GM23338 (cell line): Measurements from ENCODE around the gene TULP4. TPM values are rescaled to one million over a fixed set of nuclear protein-coding genes. Genes with fewer than 3 reads are reported as not detected.

Source experiments
- ATAC-seq: fragments of 200-7000 bp; cut with Tn5 transposase; 3 replicates; pipeline ENCODE4 v1.9.1; 2020
- DNase-seq: peaks from one replicate; pipeline ENCODE4 v3.0.0-alpha.2; 2015; ENCODE audit warnings: low spot score
- H2AFZ ChIP-seq: fragments of 200-600 bp; sonication (generic); 2 replicates; pipeline ENCODE4 v1.8.0; 2016; ENCODE audit warnings: antibody characterized with exemption, mild to moderate bottlenecking, moderate library complexity
- H3F3A ChIP-seq: fragments of 200-600 bp; sonication (generic); replicated peaks from 2 replicates; pipeline ENCODE4 v1.8.0; 2017; ENCODE audit warnings: antibody characterized with exemption, mixed run types, low read depth
- H3K27ac ChIP-seq: fragments of 200-600 bp; sonication (generic); 2 replicates; pipeline ENCODE4 v1.6.1; 2016; ENCODE audit warnings: low read depth
- H3K27me3 ChIP-seq: fragments of 200-600 bp; sonication (generic); 2 replicates; pipeline ENCODE4 v1.8.0; 2016; ENCODE audit warnings: mild to moderate bottlenecking, mixed run types, moderate library complexity; ENCODE audit not compliant: insufficient read depth
- H3K36me3 ChIP-seq: fragments of 200-600 bp; sonication (generic); 2 replicates; pipeline ENCODE4 v1.8.0; 2016; ENCODE audit warnings: mild to moderate bottlenecking; ENCODE audit not compliant: insufficient read depth
- H3K4me1 ChIP-seq: fragments of 200-600 bp; sonication (generic); 2 replicates; pipeline ENCODE4 v1.8.0; 2016; ENCODE audit warnings: mild to moderate bottlenecking, moderate library complexity; ENCODE audit not compliant: insufficient read depth
- H3K4me2 ChIP-seq: fragments of 200-600 bp; sonication (generic); 2 replicates; pipeline ENCODE4 v1.7.1; 2017; ENCODE audit warnings: mixed run types
- H3K4me3 ChIP-seq: fragments of 200-600 bp; sonication (generic); 2 replicates; pipeline ENCODE4 v1.6.1; 2016; ENCODE audit warnings: mixed run types
- H3K79me2 ChIP-seq: fragments of 200-600 bp; sonication (generic); replicated peaks from 2 replicates; pipeline ENCODE4 v1.8.0; 2017; ENCODE audit warnings: mild to moderate bottlenecking; ENCODE audit not compliant: insufficient read depth
- H3K9me2 ChIP-seq: fragments of 200-600 bp; sonication (generic); 2 replicates; pipeline ENCODE4 v1.8.0; 2017; ENCODE audit not compliant: insufficient read depth
- H4K20me1 ChIP-seq: fragments of 200-600 bp; sonication (generic); replicated peaks from 2 replicates; pipeline ENCODE4 v1.8.0; 2017; ENCODE audit warnings: mild to moderate bottlenecking; ENCODE audit not compliant: insufficient read depth
- H3K27ac Mint-ChIP-seq: 2 replicates; pipeline ENCODE4 v1.8.0; 2020; ENCODE audit warnings: inconsistent platforms, mild to moderate bottlenecking, moderate library complexity, mixed read lengths
- H3K27me3 Mint-ChIP-seq: 3 replicates; pipeline ENCODE4 v1.8.0; 2022; ENCODE audit warnings: low read depth, mild to moderate bottlenecking, moderate library complexity, mixed read lengths, inconsistent platforms; ENCODE audit not compliant: insufficient read depth, poor library complexity
- H3K36me3 Mint-ChIP-seq: 3 replicates; pipeline ENCODE4 v1.8.0; 2021; ENCODE audit warnings: low read depth, mild to moderate bottlenecking, inconsistent platforms, moderate library complexity, mixed read lengths
- H3K4me1 Mint-ChIP-seq: 3 replicates; pipeline ENCODE4 v1.8.0; 2020; ENCODE audit warnings: mild to moderate bottlenecking, inconsistent platforms, mixed read lengths
- H3K4me3 Mint-ChIP-seq: 3 replicates; pipeline ENCODE4 v1.8.0; 2021; ENCODE audit warnings: moderate library complexity, mild to moderate bottlenecking, inconsistent platforms, mixed read lengths
- H3K9me3 Mint-ChIP-seq: 3 replicates; pipeline ENCODE4 v1.8.0; 2020; ENCODE audit warnings: moderate library complexity, mild to moderate bottlenecking, inconsistent platforms, mixed read lengths
- CREB1 ChIP-seq: fragments of 250-450 bp; sonication (Bioruptor Pico); IDR thresholded peaks from 2 replicates; pipeline ENCODE4 v1.5.0; 2020; ENCODE audit warnings: low read depth, mild to moderate bottlenecking, moderate library complexity
- CTCF ChIP-seq, 2 experiments: fragments of 200-600 bp in 1 of 2; sonication (generic) in 1 of 2; conservative IDR thresholded peaks; 2 replicates each; pipeline versions ENCODE4 v1.5.1 to v1.6.1; 2016 to 2017; ENCODE audit warnings: antibody characterized with exemption in 2 of 2, low read depth in 2 of 2, mild to moderate bottlenecking in 2 of 2, moderate library complexity in 1 of 2
- REST ChIP-seq: IDR thresholded peaks from one replicate; pipeline ENCODE4 v1.6.1; 2018; ENCODE audit warnings: antibody characterized with exemption; ENCODE audit not compliant: unreplicated experiment
- STAT1 ChIP-seq: IDR thresholded peaks from one replicate; pipeline ENCODE4 v1.6.1; 2016; ENCODE audit warnings: antibody characterized with exemption; ENCODE audit not compliant: unreplicated experiment
- ZNF331 ChIP-seq: fragments of 250-450 bp; sonication (Bioruptor Pico); IDR thresholded peaks from 2 replicates; pipeline ENCODE4 v1.5.0; 2020; ENCODE audit warnings: low read depth, mild to moderate bottlenecking, moderate library complexity
- polyA plus RNA-seq: library from polyadenylated mRNA; unstranded; fragments of >200 nt; fragmentation: Nextera tagmentation; extraction: Ambion mirVana; gene quantifications from 2 replicates; pipeline ENCODE4 v1.2.1, GENCODE V29; 2016
- total RNA-seq: library from RNA; depleted of rRNA; stranded (reverse); fragments of >200 nt; shearing (Covaris generic); gene quantifications from 2 replicates; pipeline ENCODE4 v1.2.3, GENCODE V29; 2014
- TF ChIP-seq, protein P1 (sequence below): fragments of 250-450 bp; sonication (Bioruptor Pico); IDR thresholded peaks from 2 replicates; pipeline ENCODE4 v1.5.0; 2020; ENCODE audit warnings: mild to moderate bottlenecking, moderate library complexity

The TULP4 gene
- total and polyA plus RNA-seq, 2 experiments from 2014 or later, result 31.2 to 50.2 TPM

GRCh38 chr6:158372574-158372973, 60.3 kb downstream of the TULP4 start:
- Mint-ChIP-seq H3K4me3 (no peak overlapping the region), H3K36me3 (no peaks in the 10 kb centered on the region), H3K4me1 (no peaks in the 10 kb centered on the region), H3K9me3 (no peaks in the 10 kb centered on the region), H3K27me3 (peaks cover 7% of the 10 kb centered on the region), H3K27ac (no peak overlapping the region)
- H4K20me1 ChIP-seq, result peaks cover 4% of the 10 kb centered on the region; the same call in 1 of the 2 replicates
- H3K27me3 ChIP-seq, result no peaks in the 10 kb centered on the region
- DNase-seq (no peak), ATAC-seq (no peak)
- no peaks in the 10 kb centered on the region for H3F3A ChIP-seq
- no peaks in the 10 kb centered on the region for H3K36me3 ChIP-seq
- H3K27ac ChIP-seq, result no peak overlapping the region
- no peaks in the 10 kb centered on the region for H3K79me2 ChIP-seq
- TF ChIP-seq ZNF331 (no peak), REST (no peak)
- H2AFZ ChIP-seq, result no peak overlapping the region
- H3K4me2 ChIP-seq, result no peak overlapping the region
- H3K4me3 ChIP-seq, result no peak overlapping the region
- no peaks in the 10 kb centered on the region for H3K4me1 ChIP-seq
- no peaks in the 10 kb centered on the region for H3K9me2 ChIP-seq

- H2AFZ ChIP-seq, result no peak overlapping the region
- no peaks in the 10 kb centered on the region for H3F3A ChIP-seq
- peaks cover 3% of the 10 kb centered on the region; the same call in 2 of the 3 replicates for H3K4me1 Mint-ChIP-seq
- H3K4me3 Mint-ChIP-seq, result no peak overlapping the region
- H4K20me1 ChIP-seq, result peaks cover 4% of the 10 kb centered on the region; the same call in 1 of the 2 replicates
- H3K9me3 Mint-ChIP-seq, result no peaks in the 10 kb centered on the region
- H3K27me3 ChIP-seq, result no peaks in the 10 kb centered on the region
- H3K4me3 ChIP-seq, result no peak overlapping the region
- no peaks in the 10 kb centered on the region for H3K36me3 ChIP-seq
- H3K4me2 ChIP-seq, result no peak overlapping the region
- H3K4me1 ChIP-seq, result no peaks in the 10 kb centered on the region
- no peak overlapping the region for H3K27ac ChIP-seq
- no peaks in the 10 kb centered on the region for H3K9me2 ChIP-seq
- H3K27me3 Mint-ChIP-seq, result peaks cover 7% of the 10 kb centered on the region
- no peaks in the 10 kb centered on the region for H3K36me3 Mint-ChIP-seq
- no peak overlapping the region for H3K27ac Mint-ChIP-seq
- H3K79me2 ChIP-seq, result no peaks in the 10 kb centered on the region
- ATAC-seq (no peak), DNase-seq (no peak)
- TF ChIP-seq CTCF (conservative IDR thresholded peaks at IDR 0.05; ENCODE audit: low read depth in 2 of 2), result no peak
- TF ChIP-seq CREB1 (CRISPR knock-in tag), result no peak
- TF ChIP-seq, protein P1, sequence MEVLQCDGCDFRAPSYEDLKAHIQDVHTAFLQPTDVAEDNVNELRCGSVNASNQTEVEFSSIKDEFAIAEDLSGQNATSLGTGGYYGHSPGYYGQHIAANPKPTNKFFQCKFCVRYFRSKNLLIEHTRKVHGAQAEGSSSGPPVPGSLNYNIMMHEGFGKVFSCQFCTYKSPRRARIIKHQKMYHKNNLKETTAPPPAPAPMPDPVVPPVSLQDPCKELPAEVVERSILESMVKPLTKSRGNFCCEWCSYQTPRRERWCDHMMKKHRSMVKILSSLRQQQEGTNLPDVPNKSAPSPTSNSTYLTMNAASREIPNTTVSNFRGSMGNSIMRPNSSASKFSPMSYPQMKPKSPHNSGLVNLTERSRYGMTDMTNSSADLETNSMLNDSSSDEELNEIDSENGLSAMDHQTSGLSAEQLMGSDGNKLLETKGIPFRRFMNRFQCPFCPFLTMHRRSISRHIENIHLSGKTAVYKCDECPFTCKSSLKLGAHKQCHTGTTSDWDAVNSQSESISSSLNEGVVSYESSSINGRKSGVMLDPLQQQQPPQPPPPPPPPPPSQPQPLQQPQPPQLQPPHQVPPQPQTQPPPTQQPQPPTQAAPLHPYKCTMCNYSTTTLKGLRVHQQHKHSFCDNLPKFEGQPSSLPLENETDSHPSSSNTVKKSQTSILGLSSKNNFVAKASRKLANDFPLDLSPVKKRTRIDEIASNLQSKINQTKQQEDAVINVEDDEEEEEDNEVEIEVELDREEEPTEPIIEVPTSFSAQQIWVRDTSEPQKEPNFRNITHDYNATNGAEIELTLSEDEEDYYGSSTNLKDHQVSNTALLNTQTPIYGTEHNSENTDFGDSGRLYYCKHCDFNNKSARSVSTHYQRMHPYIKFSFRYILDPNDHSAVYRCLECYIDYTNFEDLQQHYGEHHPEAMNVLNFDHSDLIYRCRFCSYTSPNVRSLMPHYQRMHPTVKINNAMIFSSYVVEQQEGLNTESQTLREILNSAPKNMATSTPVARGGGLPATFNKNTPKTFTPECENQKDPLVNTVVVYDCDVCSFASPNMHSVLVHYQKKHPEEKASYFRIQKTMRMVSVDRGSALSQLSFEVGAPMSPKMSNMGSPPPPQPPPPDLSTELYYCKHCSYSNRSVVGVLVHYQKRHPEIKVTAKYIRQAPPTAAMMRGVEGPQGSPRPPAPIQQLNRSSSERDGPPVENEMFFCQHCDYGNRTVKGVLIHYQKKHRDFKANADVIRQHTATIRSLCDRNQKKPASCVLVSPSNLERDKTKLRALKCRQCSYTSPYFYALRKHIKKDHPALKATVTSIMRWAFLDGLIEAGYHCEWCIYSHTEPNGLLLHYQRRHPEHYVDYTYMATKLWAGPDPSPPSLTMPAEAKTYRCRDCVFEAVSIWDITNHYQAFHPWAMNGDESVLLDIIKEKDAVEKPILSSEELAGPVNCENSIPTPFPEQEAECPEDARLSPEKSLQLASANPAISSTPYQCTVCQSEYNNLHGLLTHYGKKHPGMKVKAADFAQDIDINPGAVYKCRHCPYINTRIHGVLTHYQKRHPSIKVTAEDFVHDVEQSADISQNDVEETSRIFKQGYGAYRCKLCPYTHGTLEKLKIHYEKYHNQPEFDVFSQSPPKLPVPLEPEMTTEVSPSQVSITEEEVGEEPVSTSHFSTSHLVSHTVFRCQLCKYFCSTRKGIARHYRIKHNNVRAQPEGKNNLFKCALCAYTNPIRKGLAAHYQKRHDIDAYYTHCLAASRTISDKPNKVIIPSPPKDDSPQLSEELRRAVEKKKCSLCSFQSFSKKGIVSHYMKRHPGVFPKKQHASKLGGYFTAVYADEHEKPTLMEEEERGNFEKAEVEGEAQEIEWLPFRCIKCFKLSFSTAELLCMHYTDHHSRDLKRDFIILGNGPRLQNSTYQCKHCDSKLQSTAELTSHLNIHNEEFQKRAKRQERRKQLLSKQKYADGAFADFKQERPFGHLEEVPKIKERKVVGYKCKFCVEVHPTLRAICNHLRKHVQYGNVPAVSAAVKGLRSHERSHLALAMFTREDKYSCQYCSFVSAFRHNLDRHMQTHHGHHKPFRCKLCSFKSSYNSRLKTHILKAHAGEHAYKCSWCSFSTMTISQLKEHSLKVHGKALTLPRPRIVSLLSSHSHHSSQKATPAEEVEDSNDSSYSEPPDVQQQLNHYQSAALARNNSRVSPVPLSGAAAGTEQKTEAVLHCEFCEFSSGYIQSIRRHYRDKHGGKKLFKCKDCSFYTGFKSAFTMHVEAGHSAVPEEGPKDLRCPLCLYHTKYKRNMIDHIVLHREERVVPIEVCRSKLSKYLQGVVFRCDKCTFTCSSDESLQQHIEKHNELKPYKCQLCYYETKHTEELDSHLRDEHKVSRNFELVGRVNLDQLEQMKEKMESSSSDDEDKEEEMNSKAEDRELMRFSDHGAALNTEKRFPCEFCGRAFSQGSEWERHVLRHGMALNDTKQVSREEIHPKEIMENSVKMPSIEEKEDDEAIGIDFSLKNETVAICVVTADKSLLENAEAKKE (CRISPR knock-in tag), result no peak
- no peak for TF ChIP-seq ZNF331
- no peak for TF ChIP-seq REST
- no peak for TF ChIP-seq STAT1
Measured at GRCh38 chr6:158373214-158373613, 60.9 kb downstream of the TULP4 start.
